Mammary epithelial cell (primary cell): ENCODE results near the gene THG1L.

Source experiments
- EZH2 ChIP-seq: IDR thresholded peaks from 2 replicates; pipeline ENCODE4 v1.6.1; 2012; ENCODE audit warnings: low read length, inconsistent platforms, borderline replicate concordance
- TF ChIP-seq, protein P1 (sequence below), 2 donors: IDR thresholded peaks in 1 of 2; conservative IDR thresholded peaks in 1 of 2; 2 replicates each; pipeline ENCODE4 v1.5.1; 2011 to 2012; ENCODE audit warnings: inconsistent platforms in 2 of 2, low read length in 2 of 2, mild to moderate bottlenecking in 2 of 2, control low read depth in 1 of 2, low read depth in 1 of 2; ENCODE audit not compliant: insufficient read depth in 1 of 2; ENCODE audit errors: extremely low read depth in 1 of 2

- TF ChIP-seq, protein P1, sequence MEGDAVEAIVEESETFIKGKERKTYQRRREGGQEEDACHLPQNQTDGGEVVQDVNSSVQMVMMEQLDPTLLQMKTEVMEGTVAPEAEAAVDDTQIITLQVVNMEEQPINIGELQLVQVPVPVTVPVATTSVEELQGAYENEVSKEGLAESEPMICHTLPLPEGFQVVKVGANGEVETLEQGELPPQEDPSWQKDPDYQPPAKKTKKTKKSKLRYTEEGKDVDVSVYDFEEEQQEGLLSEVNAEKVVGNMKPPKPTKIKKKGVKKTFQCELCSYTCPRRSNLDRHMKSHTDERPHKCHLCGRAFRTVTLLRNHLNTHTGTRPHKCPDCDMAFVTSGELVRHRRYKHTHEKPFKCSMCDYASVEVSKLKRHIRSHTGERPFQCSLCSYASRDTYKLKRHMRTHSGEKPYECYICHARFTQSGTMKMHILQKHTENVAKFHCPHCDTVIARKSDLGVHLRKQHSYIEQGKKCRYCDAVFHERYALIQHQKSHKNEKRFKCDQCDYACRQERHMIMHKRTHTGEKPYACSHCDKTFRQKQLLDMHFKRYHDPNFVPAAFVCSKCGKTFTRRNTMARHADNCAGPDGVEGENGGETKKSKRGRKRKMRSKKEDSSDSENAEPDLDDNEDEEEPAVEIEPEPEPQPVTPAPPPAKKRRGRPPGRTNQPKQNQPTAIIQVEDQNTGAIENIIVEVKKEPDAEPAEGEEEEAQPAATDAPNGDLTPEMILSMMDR (conservative IDR thresholded peaks at IDR 0.05 in 1 of 2, IDR thresholded peaks at IDR 0.05 in 1 of 2; ENCODE audit: extremely low read depth in 1 of 2, insufficient read depth in 1 of 2, low read depth in 1 of 2, low read length in 2 of 2): peak; percentile 39 to 64
- TF ChIP-seq EZH2: no peak
Measured at GRCh38 chr5:157718519-157718918, 12.7 kb upstream of the THG1L start.
